Stimulated activated memory B cell treated with anti-CD40 and anti-IgM and Interleukin-4, amounts not matched to agents 10 μg/mL and 1 μg/mL and 100 μg/mL, for 72 hours (primary cell): Measurements from ENCODE around the gene NPPA.

ENCODE experiments used
- ATAC-seq: fragments of 150-1000 bp; cut with Tn5 transposase; 2 replicates; pipeline ENCODE4 v1.10.0; 2021
- H3K27ac Mint-ChIP-seq: one replicate; pipeline ENCODE4 v1.8.0; 2022; ENCODE audit warnings: mild to moderate bottlenecking, mixed read lengths
- H3K27me3 Mint-ChIP-seq: one replicate; pipeline ENCODE4 v1.8.0; 2022; ENCODE audit warnings: mixed read lengths
- H3K36me3 Mint-ChIP-seq: one replicate; pipeline ENCODE4 v1.8.0; 2022; ENCODE audit warnings: mixed read lengths
- H3K4me1 Mint-ChIP-seq: one replicate; pipeline ENCODE4 v1.8.0; 2022; ENCODE audit warnings: mixed read lengths
- H3K4me3 Mint-ChIP-seq: one replicate; pipeline ENCODE4 v1.8.0; 2022; ENCODE audit warnings: mild to moderate bottlenecking, moderate library complexity, mixed read lengths
- H3K9me3 Mint-ChIP-seq: one replicate; pipeline ENCODE4 v1.8.0; 2022; ENCODE audit warnings: mixed read lengths

Gene NPPA

GRCh38 chr1:11797525-11798216, 49.9 kb downstream of the NPPA start:
- H3K4me1 Mint-ChIP-seq: peaks cover 20% of the 10 kb centered on the region
- peaks cover 68% of the 10 kb centered on the region for H3K36me3 Mint-ChIP-seq
- H3K9me3 Mint-ChIP-seq: no peaks in the 10 kb centered on the region
- no peaks in the 10 kb centered on the region for H3K27me3 Mint-ChIP-seq
- H3K4me3 Mint-ChIP-seq: no peak overlapping the region
- no peak for ATAC-seq
- no peak overlapping the region for H3K27ac Mint-ChIP-seq

GRCh38 chr1:11796036-11796828, 51.4 kb downstream of the NPPA start:
- peaks cover 68% of the 10 kb centered on the region for H3K36me3 Mint-ChIP-seq
- ATAC-seq: peak; percentile 64
- H3K27ac Mint-ChIP-seq: no peak overlapping the region
- H3K27me3 Mint-ChIP-seq: no peaks in the 10 kb centered on the region
- H3K4me1 Mint-ChIP-seq: peaks cover 20% of the 10 kb centered on the region
- H3K9me3 Mint-ChIP-seq: no peaks in the 10 kb centered on the region
- no peak overlapping the region for H3K4me3 Mint-ChIP-seq
